Activated naive CD4-positive, alpha-beta T cell treated with anti-CD3 and anti-CD28 coated beads, Interleukin-2, amount 50 U/mL, for 24 hours (primary cell): ENCODE results near the gene TMEM174.

ENCODE experiments used
- H3K27ac Mint-ChIP-seq: one replicate; pipeline ENCODE4 v1.8.0; 2021; ENCODE audit warnings: mild to moderate bottlenecking, mixed read lengths
- H3K27me3 Mint-ChIP-seq: one replicate; pipeline ENCODE4 v1.8.0; 2021; ENCODE audit warnings: mixed read lengths
- H3K36me3 Mint-ChIP-seq: one replicate; pipeline ENCODE4 v1.8.0; 2021; ENCODE audit warnings: mixed read lengths
- H3K4me1 Mint-ChIP-seq: one replicate; pipeline ENCODE4 v1.8.0; 2021; ENCODE audit warnings: mixed read lengths
- H3K4me3 Mint-ChIP-seq: one replicate; pipeline ENCODE4 v1.8.0; 2021; ENCODE audit warnings: mild to moderate bottlenecking, mixed read lengths
- H3K9me3 Mint-ChIP-seq: one replicate; pipeline ENCODE4 v1.8.0; 2021; ENCODE audit warnings: mixed read lengths

The TMEM174 gene

DNA sequence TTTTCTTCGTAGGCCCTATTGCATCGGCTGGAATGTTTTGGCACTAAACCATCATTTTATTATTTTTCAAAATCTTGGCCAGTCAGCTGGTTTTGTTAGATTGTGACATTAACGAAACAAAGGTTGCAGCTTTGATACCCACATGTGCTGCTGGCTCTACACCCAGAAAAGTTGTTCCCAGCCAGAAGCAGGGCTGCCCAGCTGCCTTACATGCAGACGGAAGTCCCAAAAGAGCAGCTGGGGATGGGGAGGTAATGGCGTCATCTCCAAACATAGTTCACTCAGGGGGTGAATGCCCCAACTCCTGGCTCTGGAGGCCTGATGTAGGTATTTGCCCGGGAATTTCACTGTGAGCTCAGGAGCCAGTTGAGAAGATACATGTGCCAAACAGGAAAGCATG lies 29.3 kb upstream of the TMEM174 start:
- Mint-ChIP-seq H3K27me3 (peaks cover 51% of the 10 kb centered on the region), H3K9me3 (no peaks in the 10 kb centered on the region), H3K4me1 (no peaks in the 10 kb centered on the region), H3K27ac (no peak overlapping the region), H3K36me3 (no peaks in the 10 kb centered on the region), H3K4me3 (no peak overlapping the region)

DNA sequence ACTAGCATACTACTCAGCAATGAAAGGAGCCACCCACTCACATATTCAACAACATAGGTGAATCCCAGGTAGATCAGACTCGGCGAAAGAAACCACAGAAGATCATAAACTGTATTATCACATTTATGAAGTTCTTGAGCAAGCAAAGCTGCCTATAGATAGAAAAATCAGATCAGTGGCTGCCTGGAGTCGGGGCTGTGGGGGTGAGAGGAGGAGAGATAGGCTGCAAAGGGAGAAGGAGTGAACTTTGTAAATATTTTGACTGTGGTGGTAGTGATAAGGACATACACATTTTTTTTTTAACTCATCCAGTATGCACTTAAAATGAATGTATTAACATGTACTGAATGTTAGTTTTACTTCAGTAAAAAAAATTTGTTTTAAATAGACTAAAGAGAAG lies 23.5 kb upstream of the TMEM174 start:
- no peaks in the 10 kb centered on the region for H3K36me3 Mint-ChIP-seq
- H3K4me1 Mint-ChIP-seq, result no peaks in the 10 kb centered on the region
- peaks cover 61% of the 10 kb centered on the region for H3K27me3 Mint-ChIP-seq
- no peak overlapping the region for H3K27ac Mint-ChIP-seq
- no peak overlapping the region for H3K4me3 Mint-ChIP-seq
- H3K9me3 Mint-ChIP-seq, result no peaks in the 10 kb centered on the region

- H3K4me1 Mint-ChIP-seq, result no peaks in the 10 kb centered on the region
- H3K4me3 Mint-ChIP-seq, result no peak overlapping the region
- H3K36me3 Mint-ChIP-seq, result no peaks in the 10 kb centered on the region
- no peak overlapping the region for H3K27ac Mint-ChIP-seq
- H3K27me3 Mint-ChIP-seq, result peaks cover 60% of the 10 kb centered on the region
- H3K9me3 Mint-ChIP-seq, result no peaks in the 10 kb centered on the region
Measured at GRCh38 chr5:73150876-73151275, 22.1 kb upstream of the TMEM174 start.

- Mint-ChIP-seq H3K36me3 (no peaks in the 10 kb centered on the region), H3K27me3 (peaks cover 62% of the 10 kb centered on the region), H3K4me3 (no peak overlapping the region), H3K27ac (no peak overlapping the region), H3K4me1 (no peaks in the 10 kb centered on the region), H3K9me3 (no peaks in the 10 kb centered on the region)
Measured at GRCh38 chr5:73151766-73152410, 21.1 kb upstream of the TMEM174 start.

DNA sequence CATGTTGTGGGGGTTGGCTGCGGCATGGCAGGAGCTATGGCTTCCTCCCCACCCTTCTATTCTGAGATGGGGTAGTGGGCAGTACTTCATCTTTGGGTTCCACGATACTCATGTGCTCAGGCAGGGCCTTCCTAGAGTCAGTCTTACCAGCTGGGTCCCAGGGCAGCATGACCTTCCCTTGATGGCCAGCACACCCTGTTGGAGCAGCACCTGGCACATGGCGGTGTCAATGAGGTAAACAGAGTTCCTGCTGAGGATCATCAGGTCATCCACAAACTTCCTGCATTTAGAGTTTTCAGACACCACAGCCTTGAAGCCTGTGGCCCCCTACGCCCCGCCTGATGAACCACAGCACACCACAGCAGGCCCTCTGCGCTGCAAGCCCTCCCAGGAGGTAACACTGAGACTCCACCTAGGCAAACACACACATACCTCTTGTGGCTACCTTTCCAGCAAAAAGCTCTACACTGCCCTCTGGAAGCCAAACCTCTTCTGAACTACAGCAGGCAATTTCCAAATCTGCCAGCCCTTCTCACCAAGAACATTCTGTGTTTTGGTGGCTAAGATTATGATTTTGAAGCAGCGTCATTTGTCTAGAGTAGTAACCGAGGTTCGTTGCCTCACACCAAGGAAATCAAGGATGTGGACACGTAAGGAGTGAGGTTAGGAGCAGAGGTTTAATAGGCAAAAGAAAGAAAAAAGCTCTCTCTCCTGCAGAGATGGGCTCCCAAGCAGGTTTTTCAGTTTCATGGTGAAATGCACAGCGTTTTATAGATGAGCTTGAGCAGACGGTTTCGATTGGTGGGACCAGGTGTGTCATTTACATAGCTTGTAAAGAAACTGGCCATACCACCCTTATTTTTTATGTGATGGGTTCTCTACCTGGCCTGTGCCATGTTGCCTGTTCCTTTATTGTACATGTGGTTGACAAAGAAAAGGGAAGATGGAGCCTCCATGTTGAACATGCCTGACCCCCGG lies 20.3 kb upstream of the TMEM174 start:
- Mint-ChIP-seq H3K27me3 (peaks cover 64% of the 10 kb centered on the region), H3K36me3 (no peaks in the 10 kb centered on the region), H3K27ac (no peak overlapping the region), H3K4me3 (no peak overlapping the region), H3K9me3 (no peaks in the 10 kb centered on the region), H3K4me1 (no peaks in the 10 kb centered on the region)

GRCh38 chr5:73153513-73153912 lies 19.5 kb upstream of the TMEM174 start:
- no peak overlapping the region for H3K27ac Mint-ChIP-seq
- H3K36me3 Mint-ChIP-seq, result no peaks in the 10 kb centered on the region

GRCh38 chr5:73154208-73155006 lies 18.6 kb upstream of the TMEM174 start:
- Mint-ChIP-seq H3K27me3 (peaks cover 73% of the 10 kb centered on the region), H3K36me3 (no peaks in the 10 kb centered on the region), H3K4me1 (peaks cover 14% of the 10 kb centered on the region), H3K4me3 (no peak overlapping the region), H3K27ac (no peak overlapping the region), H3K9me3 (no peaks in the 10 kb centered on the region)

More at GRCh38 chr5:73153513-73153912, 19.5 kb upstream of the TMEM174 start:
- Mint-ChIP-seq H3K4me3 (no peak overlapping the region), H3K4me1 (peaks cover 8% of the 10 kb centered on the region), H3K27me3 (peaks cover 71% of the 10 kb centered on the region), H3K9me3 (no peaks in the 10 kb centered on the region)

DNA sequence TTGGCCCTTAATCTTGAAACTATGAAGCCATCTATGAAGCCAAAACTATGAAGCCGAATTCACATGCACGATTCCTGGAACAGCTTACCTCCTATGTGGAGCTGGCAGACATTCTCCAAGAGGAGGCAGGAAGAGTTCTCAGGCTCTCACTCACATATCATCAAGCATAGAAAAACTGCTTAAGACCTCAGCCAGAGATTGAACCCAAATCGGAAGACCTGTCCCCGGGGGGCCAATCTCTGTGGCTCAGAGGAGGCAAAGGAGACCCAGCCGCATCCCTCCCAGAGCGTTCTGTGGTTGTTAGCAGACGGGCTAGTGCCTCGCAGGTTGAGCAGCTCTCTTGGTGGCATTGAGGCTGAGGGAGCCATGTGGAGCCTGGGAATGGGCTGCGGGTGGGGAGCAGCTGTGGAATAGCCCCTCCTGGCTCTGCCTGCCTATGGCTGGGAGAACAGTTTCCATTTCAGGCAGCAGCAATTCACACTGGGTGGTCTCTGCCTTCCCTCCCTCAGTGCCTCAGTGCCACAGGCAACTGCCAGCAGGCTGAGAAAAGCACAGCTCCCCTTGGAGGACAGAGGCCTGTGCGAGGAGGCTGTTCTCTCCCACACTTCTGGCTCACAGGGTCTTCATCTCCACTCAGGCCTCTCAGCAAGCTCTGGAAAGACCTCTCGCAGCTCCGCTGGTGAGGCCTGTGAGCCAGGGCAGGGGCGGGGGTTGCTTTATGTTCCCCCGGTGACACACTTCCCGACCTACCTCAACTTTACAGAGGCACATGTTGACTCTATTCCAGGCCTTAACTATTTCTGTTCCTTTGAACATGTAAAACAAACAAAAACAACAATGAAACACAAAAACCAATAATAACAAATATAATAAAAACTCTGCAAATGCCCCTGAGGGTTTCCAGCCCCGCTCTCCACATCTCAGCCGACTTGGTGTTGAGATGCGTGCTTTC lies 17.4 kb upstream of the TMEM174 start:
- Mint-ChIP-seq H3K27ac (no peak overlapping the region), H3K9me3 (no peaks in the 10 kb centered on the region), H3K27me3 (peaks cover 72% of the 10 kb centered on the region), H3K36me3 (no peaks in the 10 kb centered on the region), H3K4me1 (peaks cover 25% of the 10 kb centered on the region), H3K4me3 (no peak overlapping the region)

- no peaks in the 10 kb centered on the region for H3K9me3 Mint-ChIP-seq
- H3K4me3 Mint-ChIP-seq, result no peak overlapping the region
- H3K4me1 Mint-ChIP-seq, result peaks cover 37% of the 10 kb centered on the region
- H3K27ac Mint-ChIP-seq, result no peak overlapping the region
- peaks cover 62% of the 10 kb centered on the region for H3K27me3 Mint-ChIP-seq
- no peaks in the 10 kb centered on the region for H3K36me3 Mint-ChIP-seq
Measured at GRCh38 chr5:73157414-73158303, 15.3 kb upstream of the TMEM174 start.

DNA sequence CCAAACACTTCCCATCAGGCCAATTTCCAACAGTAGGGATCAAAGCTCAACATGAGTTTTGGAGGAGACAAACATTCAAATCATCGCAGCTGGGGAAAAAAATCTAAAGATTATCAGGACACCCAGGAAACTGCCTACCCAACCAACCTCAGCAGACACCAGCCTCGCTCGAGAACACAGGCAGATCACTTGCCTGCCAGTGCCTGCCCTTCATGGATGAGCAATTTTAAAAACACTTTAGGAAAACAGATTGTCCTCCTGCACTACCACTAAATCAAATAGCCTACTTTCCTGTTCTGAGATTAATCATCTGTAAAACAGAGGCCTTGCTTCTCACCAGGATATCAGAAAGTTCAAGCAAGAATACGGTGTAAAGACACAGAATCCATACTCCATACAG lies 14.7 kb upstream of the TMEM174 start:
- Mint-ChIP-seq H3K9me3 (no peaks in the 10 kb centered on the region), H3K27me3 (peaks cover 57% of the 10 kb centered on the region)

DNA sequence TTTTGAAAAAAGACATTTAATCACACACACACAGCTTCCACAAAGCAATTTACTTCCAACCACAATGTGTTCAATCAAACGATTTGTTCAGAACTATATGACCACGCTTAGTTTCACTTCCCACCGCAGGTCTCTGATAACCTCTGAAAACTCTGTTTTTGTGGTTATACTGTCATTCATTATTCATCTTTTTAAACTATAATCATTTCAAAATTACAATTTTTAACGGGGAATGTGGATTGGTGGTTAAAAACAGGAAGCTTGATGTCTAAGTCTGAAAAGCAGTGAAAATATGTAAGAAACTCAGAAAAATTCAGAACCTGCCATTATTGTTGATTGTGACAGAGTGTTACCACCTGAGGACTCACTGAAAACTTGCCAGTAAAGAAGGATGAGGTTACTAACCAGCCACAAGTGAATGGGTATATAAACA lies 12.7 kb upstream of the TMEM174 start:
- peaks cover 37% of the 10 kb centered on the region for H3K4me1 Mint-ChIP-seq
- peaks cover 52% of the 10 kb centered on the region for H3K27me3 Mint-ChIP-seq
- H3K27ac Mint-ChIP-seq, result no peak overlapping the region
- no peaks in the 10 kb centered on the region for H3K9me3 Mint-ChIP-seq
- no peaks in the 10 kb centered on the region for H3K36me3 Mint-ChIP-seq
- H3K4me3 Mint-ChIP-seq, result peak overlapping the region; percentile 43

More for the DNA sequence above, 14.7 kb upstream of the TMEM174 start:
- Mint-ChIP-seq H3K27ac (no peak overlapping the region), H3K36me3 (no peaks in the 10 kb centered on the region), H3K4me3 (no peak overlapping the region), H3K4me1 (peaks cover 37% of the 10 kb centered on the region)

DNA sequence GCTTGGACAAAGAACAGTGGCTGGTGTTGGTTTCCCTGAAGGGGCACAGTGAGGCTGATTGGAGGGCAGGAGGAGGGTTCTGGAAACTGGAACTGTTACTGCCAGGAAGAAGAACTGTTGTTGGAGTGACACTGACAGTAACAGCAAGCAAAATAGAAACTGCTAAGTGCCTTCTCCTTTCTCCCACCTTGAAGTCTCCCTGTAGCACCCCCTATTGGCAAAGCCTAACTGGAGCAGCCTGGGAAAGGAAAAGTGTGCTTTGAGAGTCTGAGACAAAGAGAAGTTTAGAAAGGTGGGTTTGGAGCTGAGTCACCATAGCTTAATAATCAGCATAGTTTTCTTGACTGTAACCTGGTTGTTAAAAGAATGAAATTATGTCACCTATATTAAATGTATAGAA lies 2.5 kb upstream of the TMEM174 start:
- H3K4me3 Mint-ChIP-seq, result no peak overlapping the region
- H3K27me3 Mint-ChIP-seq, result peaks cover 85% of the 10 kb centered on the region
- no peak overlapping the region for H3K27ac Mint-ChIP-seq
- no peaks in the 10 kb centered on the region for H3K9me3 Mint-ChIP-seq
- peaks cover 1% of the 10 kb centered on the region for H3K36me3 Mint-ChIP-seq
- no peaks in the 10 kb centered on the region for H3K4me1 Mint-ChIP-seq

- H3K4me3 Mint-ChIP-seq, result no peak overlapping the region
- no peaks in the 10 kb centered on the region for H3K9me3 Mint-ChIP-seq
- H3K36me3 Mint-ChIP-seq, result peaks cover 1% of the 10 kb centered on the region
- peaks cover 83% of the 10 kb centered on the region for H3K27me3 Mint-ChIP-seq
- no peaks in the 10 kb centered on the region for H3K4me1 Mint-ChIP-seq
- no peak overlapping the region for H3K27ac Mint-ChIP-seq
Measured at GRCh38 chr5:73171495-73171894, 1.5 kb upstream of the TMEM174 start.
